ENCODE measurements around the gene SH3RF2. TPM values are rescaled to one million over a fixed set of nuclear protein-coding genes. Genes with fewer than 3 reads are reported as not detected.

SH3RF2 gene
- total and polyA plus RNA-seq, 2 donors (not counting 3 experiments of a cell fraction or from before 2014, with no cell fraction given), result 0.54 to 0.84 TPM

- H3K79me2 ChIP-seq (ENCODE audit: control insufficient read depth, insufficient read depth, low read length), result no peaks in the 10 kb centered on the region
- no peak overlapping the region for H3K9ac ChIP-seq (replicated peaks; ENCODE audit: extremely low read depth, insufficient read depth, low read length)
- no peaks in the 10 kb centered on the region for H3K9me3 ChIP-seq (replicated peaks; ENCODE audit: control insufficient read depth, insufficient read depth, low read length)
- H2AFZ ChIP-seq (ENCODE audit: low read depth, low read length), result no peak overlapping the region
- H4K20me1 ChIP-seq (replicated peaks; ENCODE audit: control insufficient read depth, extremely low read depth, insufficient read depth, low read length), result no peaks in the 10 kb centered on the region
- no peaks in the 10 kb centered on the region for H3K36me3 ChIP-seq (ENCODE audit: control insufficient read depth in 2 of 2, extremely low read depth in 1 of 2, insufficient read depth in 2 of 2, low read length in 2 of 2)
- no peak overlapping the region for H3K27ac ChIP-seq (ENCODE audit: insufficient read depth, low read depth, low read length)
- intact Hi-C loops (cut with micrococcal nuclease), result no loop called here
- no peaks in the 10 kb centered on the region for H3K4me1 ChIP-seq (ENCODE audit: control insufficient read depth, extremely low read depth, insufficient read depth, low read length)
- FAIRE-seq (no peak), DNase-seq (ENCODE audit: low read depth, low spot score) (no peak)
- BruUV-seq (replicated peaks), result no TSS peak
- no peak overlapping the region for H3K4me3 ChIP-seq (replicated peaks in 1 of 3; ENCODE audit: insufficient read depth in 1 of 3, low read depth in 1 of 3, low read length in 3 of 3)
- dilution Hi-C loops (cut with MboI; ENCODE audit: extremely low pct_ligation_motif_present, low sequenced_read_pairs), result no loop called here
- H3K9me1 ChIP-seq (replicated peaks; ENCODE audit: control insufficient read depth, extremely low read depth, insufficient read depth, low read length), result no peaks in the 10 kb centered on the region
- no peak for TF ChIP-seq POLR2AphosphoS5 (IDR thresholded peaks at IDR 0.05; ENCODE audit: insufficient read depth, low read depth, low read length)
- no peak for TF ChIP-seq JUN (IDR thresholded peaks at IDR 0.05; ENCODE audit: borderline replicate concordance, insufficient read depth, insufficient read length, low read depth)
- no peak for TF ChIP-seq MYC (IDR thresholded peaks at IDR 0.05; ENCODE audit: low read depth, low read length)
- peak; percentile 6 for TF ChIP-seq FOS (IDR thresholded peaks at IDR 0.05; ENCODE audit: borderline replicate concordance, insufficient read depth, low read length)
- TF ChIP-seq CTCF (IDR thresholded peaks at IDR 0.05; ENCODE audit: extremely low read depth in 1 of 2, insufficient read depth in 1 of 2, low read depth in 1 of 2, low read length in 2 of 2), result no peak
- TF ChIP-seq GATA2 (IDR thresholded peaks at IDR 0.05; ENCODE audit: insufficient read depth, insufficient read length, low read depth, low read length), result no peak
- no peak for TF ChIP-seq EZH2 (IDR thresholded peaks at IDR 0.05; ENCODE audit: borderline replicate concordance, low read depth, low read length, severe bottlenecking)
- no peak for TF ChIP-seq MAX (IDR thresholded peaks at IDR 0.05; ENCODE audit: insufficient read depth, insufficient read length)
- no peak for TF ChIP-seq POLR2A (IDR thresholded peaks at IDR 0.05; ENCODE audit: low read depth, low read length)
- ChIA-PET POLR2A (no interaction called here), CTCF (no interaction called here)
- H3K4me2 ChIP-seq (ENCODE audit: insufficient read depth, low read length), result no peak overlapping the region
- no peaks in the 10 kb centered on the region for H3K27me3 ChIP-seq (ENCODE audit: control insufficient read depth in 2 of 2, insufficient read depth in 2 of 2, low read length in 2 of 2)
Observed at GRCh38 chr5:146001544-146002190, 65.3 kb downstream of the SH3RF2 start.
